ENCODE results near the gene RPP25. TPM values are rescaled to one million over a fixed set of nuclear protein-coding genes. Genes with fewer than 3 reads are reported as not detected.

RPP25 gene, protein sequence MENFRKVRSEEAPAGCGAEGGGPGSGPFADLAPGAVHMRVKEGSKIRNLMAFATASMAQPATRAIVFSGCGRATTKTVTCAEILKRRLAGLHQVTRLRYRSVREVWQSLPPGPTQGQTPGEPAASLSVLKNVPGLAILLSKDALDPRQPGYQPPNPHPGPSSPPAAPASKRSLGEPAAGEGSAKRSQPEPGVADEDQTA
- 10 to 100 TPM in 1 of 5 donors, 1 to 10 TPM in 4; 4.5 to 10.4 (median 5.6) TPM for polyA plus RNA-seq (ENCODE audit: insufficient read depth in 1 of 5, insufficient read length in 5 of 5, low replicate concordance in 1 of 5)
- long read RNA-seq, donor 1, transcript RPP25-201 (1 exons, 3,049 nt) = major isoform, 20 of 20 reads
- long read RNA-seq, donor 1, partial matches to known transcripts = 0 of 20 reads
- long read RNA-seq, donor 1, other reads (novel, unspliced or antisense) = 0 of 20 reads
- long read RNA-seq, donor 2, transcript RPP25-201 (1 exons, 3,049 nt) = major isoform, 12 of 12 reads
- long read RNA-seq, donor 2, partial matches to known transcripts = 0 of 12 reads
- long read RNA-seq, donor 2, other reads (novel, unspliced or antisense) = 0 of 12 reads
- long read RNA-seq, donor 3, transcript RPP25-201 (1 exons, 3,049 nt) = major isoform, 13 of 13 reads
- long read RNA-seq, donor 3, partial matches to known transcripts = 0 of 13 reads
- long read RNA-seq, donor 3, other reads (novel, unspliced or antisense) = 0 of 13 reads
- long read RNA-seq, donor 4, transcript RPP25-201 (1 exons, 3,049 nt) = major isoform, 17 of 17 reads
- long read RNA-seq, donor 4, partial matches to known transcripts = 0 of 17 reads
- long read RNA-seq, donor 4, other reads (novel, unspliced or antisense) = 0 of 17 reads
- long read RNA-seq, donor 5, transcript RPP25-201 (1 exons, 3,049 nt) = major isoform, 32 of 32 reads
- long read RNA-seq, donor 5, partial matches to known transcripts = 0 of 32 reads
- long read RNA-seq, donor 5, other reads (novel, unspliced or antisense) = 0 of 32 reads
- long read RNA-seq, donor 6, transcript RPP25-201 (1 exons, 3,049 nt) = major isoform, 11 of 11 reads
- long read RNA-seq, donor 6, partial matches to known transcripts = 0 of 11 reads
- long read RNA-seq, donor 6, other reads (novel, unspliced or antisense) = 0 of 11 reads
- long read RNA-seq, donor 7, transcript RPP25-201 (1 exons, 3,049 nt) = major isoform, 10 of 10 reads
- long read RNA-seq, donor 7, partial matches to known transcripts = 0 of 10 reads
- long read RNA-seq, donor 7, other reads (novel, unspliced or antisense) = 0 of 10 reads
- long read RNA-seq, donor 8, transcript RPP25-201 (1 exons, 3,049 nt) = major isoform, 9 of 9 reads
- long read RNA-seq, donor 8, partial matches to known transcripts = 0 of 9 reads
- long read RNA-seq, donor 8, other reads (novel, unspliced or antisense) = 0 of 9 reads

DNA sequence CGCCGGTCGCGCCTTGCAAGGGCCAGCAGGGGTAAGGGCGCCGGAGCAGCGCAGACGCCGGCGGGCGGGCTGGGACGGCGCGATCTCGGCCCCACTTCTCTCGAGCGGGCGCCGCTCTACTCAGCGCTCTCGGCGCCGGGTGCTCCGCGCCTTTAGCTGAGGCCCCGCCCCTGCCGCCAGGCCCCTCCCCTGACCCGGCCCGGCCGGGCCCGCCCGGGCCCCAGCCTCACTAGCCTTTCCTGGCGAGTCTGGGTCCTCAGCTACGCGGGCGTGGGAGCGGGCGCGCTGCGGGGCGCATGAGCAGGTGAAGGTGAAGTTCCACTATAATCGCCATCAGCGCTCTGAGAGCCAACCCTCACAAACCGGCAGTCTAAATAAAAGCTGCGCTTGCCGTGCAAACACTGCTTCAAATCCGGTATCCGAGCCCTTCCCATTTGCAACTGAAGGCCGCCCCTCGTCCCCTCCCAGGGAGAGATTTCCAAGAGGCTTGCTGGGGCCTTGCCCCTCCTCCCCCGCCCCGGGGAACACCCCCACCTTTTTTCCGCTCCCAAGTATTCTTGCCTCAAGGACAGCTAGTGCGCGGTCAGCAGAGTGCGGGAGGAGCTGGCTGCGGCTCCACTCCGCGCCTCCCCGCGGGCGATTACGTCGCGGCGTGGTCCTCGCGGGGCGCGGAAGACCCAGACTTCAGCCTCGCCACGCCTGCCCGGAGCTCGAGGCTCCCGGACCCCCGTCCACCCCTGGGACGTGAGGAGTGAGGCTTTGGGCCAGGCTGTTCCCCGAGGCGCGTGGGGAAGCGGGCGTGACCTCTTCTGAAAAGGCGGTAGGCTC is at the start of gene RPP25:
Gene RPP25, minus strand, starts transcription at position 125 of the 828 bp plus-strand sequence. CDS start 189 bp downstream, outside the sequence.
- DNase-seq = no peak

GRCh38 chr15:75002398-75002797 is 45.8 kb upstream of the RPP25 start:
- no peak for DNase-seq

DNA sequence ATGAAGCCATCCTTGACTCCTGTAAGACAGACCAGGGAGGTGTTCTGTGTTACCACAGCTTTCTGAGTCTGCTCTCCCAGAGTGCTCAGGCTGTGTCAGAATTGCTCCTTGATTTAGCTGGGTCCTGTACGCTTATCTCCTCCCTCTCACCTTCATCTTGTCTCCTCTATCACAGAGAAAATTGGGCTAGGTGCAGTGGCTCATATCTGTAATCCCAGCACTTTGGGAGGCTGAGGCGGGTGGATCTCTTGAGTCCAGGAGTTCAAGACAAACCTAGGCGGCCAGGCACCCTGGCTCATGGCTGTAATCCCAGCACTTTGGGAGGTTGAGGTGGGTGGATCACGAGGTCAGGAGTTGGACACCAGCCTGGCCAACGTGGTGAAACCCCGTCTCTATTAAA is 44.7 kb upstream of the RPP25 start:
- DNase-seq = no peak

GRCh38 chr15:74997543-74997942 is 41.0 kb upstream of the RPP25 start:
- no peak for DNase-seq

DNA sequence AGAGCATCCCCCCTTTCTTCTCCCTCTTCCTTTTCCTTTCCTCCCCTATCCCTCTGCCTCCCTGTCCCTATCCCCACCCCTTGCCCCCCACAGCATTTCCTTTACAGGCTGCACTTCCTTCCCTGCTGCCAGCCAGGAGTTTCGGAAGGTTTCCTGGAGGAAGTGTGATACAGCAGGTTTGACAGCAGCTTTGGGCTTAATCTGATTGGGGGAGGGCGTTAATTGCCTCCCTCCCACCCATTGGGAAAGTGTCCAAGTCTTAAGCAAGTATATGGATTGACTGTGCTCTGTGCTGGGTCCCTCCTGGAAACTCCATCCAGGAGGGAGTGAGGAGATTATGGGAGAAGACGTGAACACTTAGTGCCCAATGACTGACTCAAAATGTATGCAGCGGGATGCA is 40.6 kb upstream of the RPP25 start:
- no peak for DNase-seq

DNA sequence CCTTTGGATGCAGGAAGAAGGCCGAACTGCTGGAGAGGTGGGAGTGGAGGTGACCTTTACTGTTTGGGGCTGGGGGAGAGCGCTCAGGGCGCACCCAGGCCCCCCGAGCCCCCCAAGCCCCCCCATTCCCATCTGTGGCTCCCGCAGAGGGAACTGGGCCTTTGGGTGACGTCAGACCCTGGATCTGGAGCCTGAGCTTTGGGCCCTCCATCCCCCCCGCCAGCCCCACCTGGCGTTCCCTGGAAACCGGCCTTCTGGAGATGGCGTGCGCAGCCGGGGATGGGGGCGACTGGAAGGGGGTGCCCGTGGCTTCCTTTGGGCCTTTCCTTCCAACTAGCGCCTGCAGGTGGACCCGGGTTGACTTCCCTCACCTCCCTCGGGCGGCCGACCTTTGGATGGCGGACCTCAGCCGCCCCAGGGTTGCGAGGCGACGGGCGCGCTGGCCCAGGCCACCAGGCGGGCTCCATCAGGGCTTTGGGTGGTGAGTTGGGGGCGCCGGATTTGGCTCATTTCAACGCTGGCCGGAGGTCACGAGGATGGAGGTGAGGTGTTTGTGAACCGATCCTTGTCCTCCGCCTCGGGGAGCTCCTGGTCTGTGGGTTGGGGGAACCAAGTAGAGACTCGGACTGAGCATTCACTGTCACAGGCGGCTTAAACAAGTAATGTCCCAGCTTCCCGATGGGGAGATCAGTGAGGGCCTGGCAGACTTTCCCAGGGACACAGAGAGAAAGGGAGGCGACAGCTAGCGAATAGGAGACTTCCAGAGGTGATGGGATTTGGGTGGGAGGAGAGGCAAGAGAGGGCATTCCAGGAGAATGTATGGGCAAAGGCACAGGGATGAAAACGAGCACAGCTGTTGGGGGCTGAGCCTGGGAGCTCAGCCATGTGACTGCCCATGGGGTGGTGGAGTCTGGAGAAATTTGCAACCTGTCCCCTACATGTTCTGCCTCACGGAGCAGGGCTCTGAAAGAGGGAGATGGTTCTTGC is 39.5 kb upstream of the RPP25 start:
- no peak for DNase-seq

GRCh38 chr15:74995182-74995778 is 38.7 kb upstream of the RPP25 start, which contains the start of gene SCAMP5:
SCAMP5 (plus strand) TSS chr15:74995563; CDS start chr15:75011840, 16,277 bp downstream.
- peak; percentile 88 to 92 for DNase-seq

- no peak for DNase-seq
These were observed 38.1 kb upstream of the RPP25 start for GRCh38 chr15:74994685-74995084.

DNA sequence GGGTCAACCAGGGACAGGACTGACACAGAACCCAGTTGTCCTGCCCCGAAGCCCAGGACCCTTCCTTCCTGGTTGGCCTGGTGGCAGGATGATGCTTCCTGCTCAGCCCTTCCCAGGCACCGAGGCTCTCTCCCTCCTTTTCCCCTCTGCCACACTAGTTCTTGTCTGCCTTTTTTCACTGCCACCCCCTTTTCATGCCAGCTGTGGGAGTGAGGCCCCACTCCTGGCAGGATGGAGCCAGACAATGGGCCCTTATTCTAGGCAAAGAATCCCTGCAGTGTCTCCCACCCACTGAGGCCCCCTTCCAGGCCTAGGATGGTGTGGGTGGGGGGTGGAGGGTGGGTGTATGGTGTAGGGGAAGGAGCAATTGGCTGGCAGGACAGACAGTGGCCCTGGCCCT is 37.7 kb upstream of the RPP25 start:
- no peak for DNase-seq

DNA sequence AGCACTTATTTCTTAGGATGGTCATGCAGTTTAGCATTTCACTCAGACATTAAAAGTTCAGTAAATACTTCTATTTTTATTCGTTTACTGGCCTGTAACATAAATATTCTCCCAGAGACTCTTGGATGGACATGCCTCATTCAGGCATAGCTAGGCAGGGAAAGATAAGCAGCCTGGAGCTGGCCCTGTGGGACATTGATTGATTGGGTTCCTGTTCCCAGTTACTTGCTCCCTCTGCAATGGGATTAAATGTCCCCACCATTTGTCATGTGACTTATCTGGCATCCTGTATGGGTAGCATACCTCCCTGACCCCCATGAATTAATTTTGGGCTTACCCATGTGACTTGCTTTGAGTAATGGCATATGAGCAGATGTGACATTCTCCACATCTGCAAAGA is 36.0 kb upstream of the RPP25 start:
- DNase-seq = no peak

GRCh38 chr15:74989527-74989926 is 33.0 kb upstream of the RPP25 start:
- DNase-seq = no peak

GRCh38 chr15:74988007-74988800 is 31.6 kb upstream of the RPP25 start:
- DNase-seq = no peak

DNA sequence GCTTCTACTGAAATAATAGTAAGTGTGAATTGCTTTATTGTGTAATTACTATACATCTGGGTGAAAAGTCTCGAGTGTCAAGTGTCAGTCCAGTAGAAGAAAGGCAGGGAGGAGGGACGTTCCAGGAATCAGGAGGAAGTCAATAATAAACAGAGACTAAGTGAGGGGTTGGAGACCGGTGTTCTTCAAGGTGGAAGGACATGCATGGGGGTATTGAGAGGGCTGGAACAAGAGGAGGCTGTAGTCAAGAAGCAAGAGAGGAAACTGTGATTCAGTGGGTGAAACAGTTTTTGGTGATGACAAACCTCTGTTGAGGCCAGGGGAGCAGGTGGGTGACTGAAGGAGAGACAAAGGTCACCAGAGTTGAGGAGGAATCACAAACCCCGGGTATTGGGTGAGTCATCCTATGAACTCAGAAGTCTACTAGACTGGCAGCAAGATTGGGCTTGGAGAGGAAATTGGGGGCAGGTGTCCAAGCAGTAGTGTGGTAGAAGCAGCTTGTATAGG is 27.2 kb upstream of the RPP25 start:
- DNase-seq = no peak

DNA sequence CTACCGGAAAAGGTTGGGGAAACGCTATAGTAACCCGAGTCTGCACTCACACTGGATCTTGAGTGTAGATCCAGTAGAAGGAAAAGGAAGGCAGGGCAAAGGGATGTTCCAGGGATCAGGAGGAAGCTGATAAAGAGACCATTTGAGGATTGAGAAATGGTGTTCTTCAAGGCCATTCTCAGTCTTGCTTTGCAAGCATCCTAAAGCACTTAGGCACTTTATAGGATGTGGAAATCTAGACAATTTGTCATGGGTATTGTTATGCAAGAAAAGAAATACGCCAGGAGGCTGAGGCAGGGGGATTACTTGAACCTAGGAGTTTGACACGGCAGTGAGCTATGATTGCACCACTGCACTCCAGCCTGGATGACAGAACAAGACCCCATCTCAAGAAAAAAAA is 25.6 kb upstream of the RPP25 start:
- no peak for DNase-seq

DNA sequence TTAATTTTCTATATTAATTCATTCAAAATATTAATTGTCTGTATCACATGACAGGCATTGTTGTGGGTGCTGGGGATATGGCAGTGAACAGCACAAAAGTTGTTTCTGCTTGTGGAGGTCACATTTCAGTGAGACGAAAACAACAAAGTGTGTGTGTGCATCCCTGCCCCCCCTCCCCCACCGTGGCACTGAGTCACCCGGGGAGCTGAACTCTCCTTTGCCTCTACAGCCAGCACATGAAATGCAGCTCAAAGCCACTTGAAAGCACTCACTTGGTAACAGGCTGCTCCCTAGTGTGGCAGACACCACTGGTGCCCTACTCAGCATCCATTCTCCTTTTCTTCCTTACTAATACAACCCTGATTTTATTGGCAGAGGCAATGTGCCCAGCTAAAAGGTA is 21.9 kb upstream of the RPP25 start:
- no peak for DNase-seq

DNA sequence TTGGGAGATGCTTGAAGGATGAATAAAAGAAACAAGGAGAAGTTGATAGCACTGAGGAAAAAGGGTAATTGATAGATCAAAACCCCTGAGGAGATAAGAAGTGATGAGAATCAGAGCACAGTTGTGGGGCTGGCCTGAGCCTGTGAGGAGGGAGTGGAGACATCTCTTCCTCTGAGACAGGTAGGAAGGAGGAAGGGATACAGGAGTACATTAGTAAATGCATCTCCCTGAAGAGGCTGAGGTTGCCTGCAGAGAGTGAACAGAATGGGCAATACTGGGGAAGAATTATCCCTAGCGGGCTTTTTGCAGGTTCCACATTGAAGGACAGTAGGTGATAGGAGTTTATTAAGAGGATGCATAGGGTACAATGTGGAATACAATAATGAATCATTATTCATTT is 21.5 kb upstream of the RPP25 start:
- no peak for DNase-seq

GRCh38 chr15:74977599-74977998 is 21.0 kb upstream of the RPP25 start:
- DNase-seq = no peak

DNA sequence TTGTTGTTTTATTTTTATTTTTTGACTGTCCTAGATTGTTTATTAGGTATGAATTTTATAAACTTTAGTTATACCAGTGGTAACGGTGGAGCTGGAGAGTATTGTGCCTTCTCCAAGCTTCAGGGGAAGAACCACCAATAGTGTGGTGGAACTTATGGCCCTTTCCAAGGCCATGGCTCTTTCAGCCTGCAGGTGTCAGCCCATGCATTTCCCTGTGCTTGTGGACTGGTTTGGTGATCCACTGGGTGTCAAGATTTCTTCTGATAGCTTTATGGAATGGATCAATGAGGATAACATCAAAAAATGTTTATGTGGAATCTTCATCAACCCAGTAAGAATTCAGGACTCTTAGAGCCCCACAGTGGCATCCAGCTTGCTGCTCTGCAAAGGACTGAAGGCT is 19.6 kb upstream of the RPP25 start:
- DNase-seq = no peak
